ENCODE data around the gene RPS14. TPM values are rescaled to one million over a fixed set of nuclear protein-coding genes. Genes with fewer than 3 reads are reported as not detected.

The RPS14 gene
- total RNA-seq, 1 donor from 2014 or later: 4,086 TPM

GRCh38 chr5:150490296-150490669 is 40.7 kb upstream of the RPS14 start:
- no peaks in the 10 kb centered on the region for H3K27me3 Mint-ChIP-seq
- peak overlapping the region; percentile 85 for H3K27ac Mint-ChIP-seq
- peaks cover 52% of the 10 kb centered on the region for H3K4me1 Mint-ChIP-seq
- DNase-seq (no peak), ATAC-seq (ENCODE audit: low read depth) (no peak)
- POLR2A ChIA-PET: interaction anchor here (0.8 to 2.7 kb wide), 5 partner anchors 31 to 762 kb away, joined by 3 to 23 read pairs (median 12); partner anchors contain the start of genes RBM22 and RPS14
- TF ChIP-seq CTCF (IDR thresholded peaks at IDR 0.05): no peak
- CTCF ChIA-PET: interaction anchor here (0.8 to 1.6 kb wide), 6 partner anchors 29 to 55 kb away, joined by 4 to 8 read pairs (median 5); no protein-coding TSS in a partner anchor
- intact Hi-C loops (cut with micrococcal nuclease): loop anchor here (1.0 kb wide), 1 partner anchor 29 kb away; no protein-coding TSS in a partner anchor
- no peaks in the 10 kb centered on the region for H3K9me3 Mint-ChIP-seq
- H3K4me3 Mint-ChIP-seq: no peak overlapping the region
- H3K36me3 Mint-ChIP-seq (ENCODE audit: low read depth): no peaks in the 10 kb centered on the region

GRCh38 chr5:150489360-150490295 is 40.1 kb upstream of the RPS14 start:
- H3K4me3 Mint-ChIP-seq: peak overlapping the region; percentile 11
- ChIA-PET POLR2A (interaction anchor here (0.8 to 2.7 kb wide), 7 partner anchors 10 to 763 kb away, joined by 3 to 23 read pairs (median 3); partner anchors contain the start of genes RBM22 and RPS14), CTCF (interaction anchor here (0.8 to 1.6 kb wide), 7 partner anchors 28 to 168 kb away, joined by 3 to 8 read pairs (median 5); no protein-coding TSS in a partner anchor)
- peaks cover 57% of the 10 kb centered on the region for H3K4me1 Mint-ChIP-seq
- H3K27ac Mint-ChIP-seq: peak overlapping the region; percentile 85
- no peaks in the 10 kb centered on the region for H3K9me3 Mint-ChIP-seq
- no peak for TF ChIP-seq CTCF (IDR thresholded peaks at IDR 0.05)
- ATAC-seq (ENCODE audit: low read depth) (peak; percentile 80), DNase-seq (peak; percentile 49)
- intact Hi-C loops (cut with micrococcal nuclease): loop anchor here (1.0 to 5.0 kb wide), 3 partner anchors 28 to 138 kb away; no protein-coding TSS in a partner anchor
- H3K27me3 Mint-ChIP-seq: no peaks in the 10 kb centered on the region
- H3K36me3 Mint-ChIP-seq (ENCODE audit: low read depth): no peaks in the 10 kb centered on the region

- no peaks in the 10 kb centered on the region for H3K27me3 Mint-ChIP-seq
- peaks cover 57% of the 10 kb centered on the region for H3K4me1 Mint-ChIP-seq
- ATAC-seq (ENCODE audit: low read depth): no peak
- ChIA-PET POLR2A (interaction anchor here (1.0 to 2.7 kb wide), 5 partner anchors 10 to 88 kb away, joined by 3 to 23 read pairs (median 3); partner anchors contain the start of gene RPS14), CTCF (interaction anchor here (1.0 to 1.6 kb wide), 5 partner anchors 29 to 169 kb away, joined by 3 to 8 read pairs (median 6); no protein-coding TSS in a partner anchor)
- TF ChIP-seq CTCF (IDR thresholded peaks at IDR 0.05): no peak
- no peak for DNase-seq
- no peak overlapping the region for H3K4me3 Mint-ChIP-seq
- intact Hi-C loops (cut with micrococcal nuclease): loop anchor here (5.0 kb wide), 2 partner anchors 36 to 139 kb away; no protein-coding TSS in a partner anchor
- peak overlapping the region; percentile 85 for H3K27ac Mint-ChIP-seq
- no peaks in the 10 kb centered on the region for H3K9me3 Mint-ChIP-seq
- H3K36me3 Mint-ChIP-seq (ENCODE audit: low read depth): no peaks in the 10 kb centered on the region
These were observed 39.2 kb upstream of the RPS14 start for GRCh38 chr5:150488519-150489359.

- Mint-ChIP-seq H3K36me3 (ENCODE audit: low read depth) (no peaks in the 10 kb centered on the region), H3K27me3 (no peaks in the 10 kb centered on the region), H3K4me1 (peaks cover 57% of the 10 kb centered on the region), H3K9me3 (no peaks in the 10 kb centered on the region), H3K27ac (peak overlapping the region; percentile 85), H3K4me3 (peak overlapping the region; percentile 79)
- no peak for TF ChIP-seq CTCF (IDR thresholded peaks at IDR 0.05)
- CTCF ChIA-PET: interaction anchor here (1.3 to 1.4 kb wide), 2 partner anchors 28 to 37 kb away, joined by 5 to 6 read pairs; no protein-coding TSS in a partner anchor
- ATAC-seq (ENCODE audit: low read depth) (peak; percentile 38), DNase-seq (no peak)
- POLR2A ChIA-PET: interaction anchor here (0.6 to 3.7 kb wide), 12 partner anchors 24 to 1262 kb away, joined by 3 to 18 read pairs (median 4); partner anchors contain the start of genes RBM22 and RPS14
- intact Hi-C loops (cut with micrococcal nuclease): loop anchor here (1.0 to 5.0 kb wide), 3 partner anchors 35 to 140 kb away; no protein-coding TSS in a partner anchor
These were observed 37.9 kb upstream of the RPS14 start for GRCh38 chr5:150487199-150488061.

Data from activated B cell treated with CpG ODN at 0.5 μM for 24 hours (primary cell).